ENCODE data around the gene SLC39A10.

- TF ChIP-seq, protein P1, sequence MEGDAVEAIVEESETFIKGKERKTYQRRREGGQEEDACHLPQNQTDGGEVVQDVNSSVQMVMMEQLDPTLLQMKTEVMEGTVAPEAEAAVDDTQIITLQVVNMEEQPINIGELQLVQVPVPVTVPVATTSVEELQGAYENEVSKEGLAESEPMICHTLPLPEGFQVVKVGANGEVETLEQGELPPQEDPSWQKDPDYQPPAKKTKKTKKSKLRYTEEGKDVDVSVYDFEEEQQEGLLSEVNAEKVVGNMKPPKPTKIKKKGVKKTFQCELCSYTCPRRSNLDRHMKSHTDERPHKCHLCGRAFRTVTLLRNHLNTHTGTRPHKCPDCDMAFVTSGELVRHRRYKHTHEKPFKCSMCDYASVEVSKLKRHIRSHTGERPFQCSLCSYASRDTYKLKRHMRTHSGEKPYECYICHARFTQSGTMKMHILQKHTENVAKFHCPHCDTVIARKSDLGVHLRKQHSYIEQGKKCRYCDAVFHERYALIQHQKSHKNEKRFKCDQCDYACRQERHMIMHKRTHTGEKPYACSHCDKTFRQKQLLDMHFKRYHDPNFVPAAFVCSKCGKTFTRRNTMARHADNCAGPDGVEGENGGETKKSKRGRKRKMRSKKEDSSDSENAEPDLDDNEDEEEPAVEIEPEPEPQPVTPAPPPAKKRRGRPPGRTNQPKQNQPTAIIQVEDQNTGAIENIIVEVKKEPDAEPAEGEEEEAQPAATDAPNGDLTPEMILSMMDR (IDR thresholded peaks at IDR 0.05) = peak in 5 of 7 experiments; percentile 26 to 49 (median 31)
- TF ChIP-seq POLR2AphosphoS5 (IDR thresholded peaks at IDR 0.05) = peak; percentile 89 to 99 (median 98)
- TF ChIP-seq EP300 (IDR thresholded peaks at IDR 0.05) = no peak
Measured at GRCh38 chr2:195656859-195657633, at the start of gene SLC39A10.
